Heart left ventricle (tissue), 16 donors: Measurements from ENCODE around the gene CNDP1. TPM values are rescaled to one million over a fixed set of nuclear protein-coding genes. Genes with fewer than 3 reads are reported as not detected.

ENCODE experiments used
- ATAC-seq, 4 donors: fragments of 200-7000 bp; cut with Tn5 transposase; one replicate each; pipeline ENCODE4 v1.9.1; 2020 to 2022; ENCODE audit warnings: moderate library complexity in 4 of 4, mild to moderate bottlenecking in 3 of 4, moderate number of reproducible peaks in 1 of 4
- DNase-seq, 5 donors: peaks; one replicate each; pipeline ENCODE4 v3.0.0-alpha.2; 2020
- H3K27ac ChIP-seq, 12 donors: fragments of 200-600 bp; sonication (generic) in 4 of 12; one replicate each; pipeline versions ENCODE4 v1.5.0 to v1.8.0; 2016 to 2022; ENCODE audit warnings: mild to moderate bottlenecking in 2 of 12
- H3K27me3 ChIP-seq, 9 donors: fragments of 200-600 bp; sonication (generic) in 2 of 9; one replicate each; pipeline versions ENCODE4 v1.5.1 to v1.8.0; 2016 to 2022; ENCODE audit warnings: mild to moderate bottlenecking in 3 of 9
- H3K36me3 ChIP-seq, 9 donors: fragments of 200-600 bp; sonication (generic) in 2 of 9; one replicate each; pipeline versions ENCODE4 v1.5.0 to v1.8.0; 2018 to 2022; ENCODE audit warnings: mild to moderate bottlenecking in 2 of 9
- H3K4me1 ChIP-seq, 12 donors: fragments of 200-600 bp; sonication (generic) in 4 of 12; one replicate each; pipeline versions ENCODE4 v1.5.0 to v1.8.0; 2016 to 2022; ENCODE audit warnings: mild to moderate bottlenecking in 3 of 12
- H3K4me3 ChIP-seq, 12 donors: fragments of 200-600 bp; sonication (generic) in 4 of 12; one replicate each; pipeline versions ENCODE4 v1.5.0 to v1.8.0; 2017 to 2022; ENCODE audit warnings: mild to moderate bottlenecking in 9 of 12, moderate library complexity in 4 of 12
- H3K9me3 ChIP-seq, 12 donors: fragments of 200-600 bp; sonication (generic) in 4 of 12; one replicate each; pipeline versions ENCODE4 v1.5.0 to v1.8.0; 2016 to 2022; ENCODE audit warnings: mild to moderate bottlenecking in 1 of 12
- POLR2A ChIP-seq, 2 donors: fragments of 450-650 bp; IDR thresholded peaks; one replicate each; pipeline ENCODE4 v1.6.1; 2017; ENCODE audit warnings: antibody characterized with exemption in 2 of 2, mild to moderate bottlenecking in 2 of 2, moderate library complexity in 2 of 2
- WGBS, 4 donors: extraction: QIAGEN DNeasy Blood & Tissue Kit in 2 of 4; methylation state at CpG; one replicate each; pipeline versions ENCODE4 v1.1.5 to v1.1.7; 2013 to 2018; 5-methylcytosine and 5-hydroxymethylcytosine counted together
- intact Hi-C, 10 donors: fragments of 100-400 bp; cut with DNase I; formaldehyde crosslinking; loops; one replicate each; pipeline versions ENCODE4 v1.11.1 to v1.14.2; 2022
- polyA plus RNA-seq, 2 donors: library from polyadenylated mRNA; stranded (reverse); fragments of 200-250 nt; gene quantifications; one replicate each; pipeline ENCODE4 v1.2.3, GENCODE V29; 2013
- total RNA-seq, 9 donors: library from RNA; depleted of rRNA in 2 of 9; stranded (reverse); fragments of >200 nt in 2 of 9; fragmentation: NEBNext Ultra II Directional in 3 of 9; extraction: Animal tissue kit (Norgen Biotek cat#: 25700) in 3 of 9; gene quantifications; one replicate each; pipeline versions ENCODE4 v1.1.0 to v1.2.4, GENCODE V29; 2016 to 2023
- TF ChIP-seq, protein P1 (sequence below), 12 donors: fragments of 200-600 bp; sonication (generic) in 4 of 12; IDR thresholded peaks; one replicate each; pipeline versions ENCODE4 v1.5.0 to v1.8.0; 2018 to 2022; ENCODE audit warnings: antibody characterized with exemption in 12 of 12, mild to moderate bottlenecking in 5 of 12
- donor health status: ischemic (EF 13 %, LVEDD 7.1; RV severe dilation, severe dysfunction).
- donor health status: healthy with polysubstance abuse.
- donor health status: DM: no; HTN: yes; CAD: no.
- donor health status: DM: no; HTN: no; CAD: no.
- donor health status: ischemic (EF 25% LVEDD 6.9; RV normal size, moderate dysfunction).
- donor health status: ischemic (EF 25% LVEDD 5.7; RV mildly dilated, moderate dysfunction).
- donor health status: healthy.
- donor health status: DM: yes; HTN: yes; CAD: no.
- donor health status: ischemic (EF 35%, LVEDD 5.7; RV mildly dilated, moderate dysfunction).
- donor health status: nonischemic (EF 11% LVEDD 7.7; RV severe dilation, severe dysfunction).
- donor health status: DM: yes; HTN: yes; CAD: no.
- donor health status: PGD.
- donor health status: ischemic (EF 29% LVEDD 5.4; RV normal size, mild dysfunction).
- donor health status: nonischemic (EF 23%, LVEDD 6.1; RV moderate dilation, normal function).

CNDP1 gene
- total and polyA plus RNA-seq, 11 donors: 0.03 TPM; not detected in 10

DNA sequence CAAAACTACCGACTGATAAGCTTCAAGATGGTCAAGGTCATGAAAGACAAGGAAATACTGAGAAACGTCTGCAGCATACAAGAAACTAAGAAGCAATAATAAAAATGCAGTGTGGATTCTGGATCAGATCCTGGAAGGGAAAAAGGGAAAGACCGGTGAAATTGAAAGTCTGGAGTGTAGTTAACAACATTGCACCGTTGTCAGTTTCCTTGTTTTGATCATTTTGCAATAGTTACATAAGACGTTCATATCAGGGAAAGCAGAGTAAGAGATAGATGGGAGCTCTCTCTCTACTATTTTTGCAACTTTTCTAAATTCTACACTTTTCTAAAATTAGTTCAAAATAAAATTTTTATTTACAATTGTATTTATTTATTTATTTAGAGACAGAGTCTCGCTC is 48.3 kb downstream of the CNDP1 start:
- Histone ChIP-seq H3K4me3 (no peak overlapping the region), H3K9me3 (no peaks in the 10 kb centered on the region), H3K27me3 (peaks cover 0 to 9% (median 0%) of the 10 kb centered on the region in 9 donors), H3K27ac (no peak overlapping the region), H3K4me1 (peaks cover 0 to 10% (median 6%) of the 10 kb centered on the region in 12 donors), H3K36me3 (no peaks in the 10 kb centered on the region)
- no peak for TF ChIP-seq POLR2A (IDR thresholded peaks at IDR 0.05)
- TF ChIP-seq, protein P1, sequence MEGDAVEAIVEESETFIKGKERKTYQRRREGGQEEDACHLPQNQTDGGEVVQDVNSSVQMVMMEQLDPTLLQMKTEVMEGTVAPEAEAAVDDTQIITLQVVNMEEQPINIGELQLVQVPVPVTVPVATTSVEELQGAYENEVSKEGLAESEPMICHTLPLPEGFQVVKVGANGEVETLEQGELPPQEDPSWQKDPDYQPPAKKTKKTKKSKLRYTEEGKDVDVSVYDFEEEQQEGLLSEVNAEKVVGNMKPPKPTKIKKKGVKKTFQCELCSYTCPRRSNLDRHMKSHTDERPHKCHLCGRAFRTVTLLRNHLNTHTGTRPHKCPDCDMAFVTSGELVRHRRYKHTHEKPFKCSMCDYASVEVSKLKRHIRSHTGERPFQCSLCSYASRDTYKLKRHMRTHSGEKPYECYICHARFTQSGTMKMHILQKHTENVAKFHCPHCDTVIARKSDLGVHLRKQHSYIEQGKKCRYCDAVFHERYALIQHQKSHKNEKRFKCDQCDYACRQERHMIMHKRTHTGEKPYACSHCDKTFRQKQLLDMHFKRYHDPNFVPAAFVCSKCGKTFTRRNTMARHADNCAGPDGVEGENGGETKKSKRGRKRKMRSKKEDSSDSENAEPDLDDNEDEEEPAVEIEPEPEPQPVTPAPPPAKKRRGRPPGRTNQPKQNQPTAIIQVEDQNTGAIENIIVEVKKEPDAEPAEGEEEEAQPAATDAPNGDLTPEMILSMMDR (IDR thresholded peaks at IDR 0.05): no peak
- intact Hi-C loops: no loop called here
- 64 to 74% (median 69%) methylated on average over 6 of the region's 6 CpGs for WGBS, 4 donors
- DNase-seq (no peak), ATAC-seq (no peak)

DNA sequence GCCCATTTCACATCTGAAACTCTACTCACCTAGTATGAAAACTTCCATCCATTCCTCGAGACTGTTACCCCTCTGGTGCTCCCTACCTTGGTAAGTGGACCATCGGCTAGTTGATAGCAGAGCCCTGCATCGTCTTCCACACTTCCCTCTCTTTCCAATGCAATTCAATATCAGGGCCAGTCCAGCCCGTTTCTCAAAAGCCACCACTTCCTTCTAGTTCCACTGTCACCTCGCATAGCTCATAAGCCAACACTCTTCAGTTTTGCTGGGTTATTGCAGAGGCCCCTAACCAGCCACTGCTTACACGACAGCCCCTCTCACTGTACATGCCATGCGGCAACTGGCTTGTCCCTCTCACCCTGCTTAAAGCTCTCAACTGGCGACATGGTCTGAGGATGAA is 53.1 kb downstream of the CNDP1 start:
- intact Hi-C loops: no loop called here

DNA sequence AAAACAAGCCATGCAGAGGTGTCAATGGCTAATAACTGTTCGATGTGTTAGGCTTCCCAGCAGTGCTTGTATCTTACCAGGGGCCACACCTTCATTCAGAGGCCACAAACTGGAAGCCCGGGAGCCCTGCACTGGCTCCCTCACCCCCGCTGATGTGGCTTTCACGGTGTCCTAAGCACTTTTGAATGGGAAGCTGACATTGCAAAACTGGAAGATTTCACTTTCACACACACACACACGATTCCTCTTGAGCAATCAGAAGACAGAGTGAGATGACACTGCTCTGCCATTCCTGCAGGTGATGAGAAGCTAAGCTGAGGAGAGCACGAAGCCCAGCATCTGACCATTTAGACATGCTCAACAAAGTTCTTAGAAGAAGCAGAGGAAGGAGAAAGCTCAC is 54.7 kb downstream of the CNDP1 start:
- peaks cover 0 to 39% (median 0%) of the 10 kb centered on the region in 12 donors for H3K4me1 ChIP-seq
- no peaks in the 10 kb centered on the region for H3K9me3 ChIP-seq
- peak overlapping the region in 1 of 12 donors; percentile 77 for H3K27ac ChIP-seq
- intact Hi-C loops: no loop called here
- DNase-seq (no peak), ATAC-seq (peak in 3 of 4 donors; percentile 39 to 68 (median 41))
- H3K27me3 ChIP-seq: peaks cover 0 to 9% (median 0%) of the 10 kb centered on the region in 9 donors
- 65 to 76% (median 67%) methylated on average over 6 of the region's 6 CpGs for WGBS, 4 donors
- H3K4me3 ChIP-seq: no peak overlapping the region
- TF ChIP-seq, protein P1 (IDR thresholded peaks at IDR 0.05): no peak
- no peak for TF ChIP-seq POLR2A (IDR thresholded peaks at IDR 0.05)
- H3K36me3 ChIP-seq: peaks cover 0 to 20% (median 10%) of the 10 kb centered on the region in 9 donors

More for the DNA sequence above, 53.1 kb downstream of the CNDP1 start:
- DNase-seq (no peak), ATAC-seq (no peak)
- TF ChIP-seq POLR2A (IDR thresholded peaks at IDR 0.05): no peak
- TF ChIP-seq, protein P1 (IDR thresholded peaks at IDR 0.05): no peak
- peaks cover 0 to 4% (median 0%) of the 10 kb centered on the region in 9 donors for H3K36me3 ChIP-seq
- peaks cover 0 to 39% (median 0%) of the 10 kb centered on the region in 12 donors for H3K4me1 ChIP-seq
- WGBS, 4 donors: 77 to 83% (median 78%) methylated on average over 8 of the region's 8 CpGs
- H3K27ac ChIP-seq: no peak overlapping the region
- no peak overlapping the region for H3K4me3 ChIP-seq
- peaks cover 0 to 9% (median 0%) of the 10 kb centered on the region in 9 donors for H3K27me3 ChIP-seq
- H3K9me3 ChIP-seq: no peaks in the 10 kb centered on the region

DNA sequence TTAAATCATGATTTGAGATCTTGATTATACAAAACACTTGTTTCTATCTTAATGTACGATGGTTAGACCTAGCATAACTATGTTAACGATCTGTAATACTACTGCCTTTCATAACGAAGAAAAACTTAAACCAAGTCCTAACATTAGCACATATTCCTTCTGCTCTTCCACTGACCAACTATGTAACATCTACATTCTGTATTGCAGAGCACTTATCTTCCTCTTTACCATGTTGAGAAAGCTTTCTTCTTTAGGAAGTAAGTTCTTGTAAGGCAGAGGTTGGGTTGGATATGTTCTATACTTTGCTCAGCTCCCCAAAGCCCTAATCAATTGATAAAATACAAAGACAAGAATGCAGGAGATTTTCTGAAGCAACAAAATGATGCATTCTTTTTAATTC is 55.5 kb downstream of the CNDP1 start:
- intact Hi-C loops: no loop called here

More for the DNA sequence above, 55.5 kb downstream of the CNDP1 start:
- H3K36me3 ChIP-seq: peaks cover 0 to 21% (median 10%) of the 10 kb centered on the region in 9 donors
- H3K27ac ChIP-seq: peak overlapping the region in 1 of 12 donors; percentile 77
- peak in 1 of 4 donors; percentile 58 for ATAC-seq
- H3K4me3 ChIP-seq: no peak overlapping the region
- peaks cover 0 to 7% (median 0%) of the 10 kb centered on the region in 9 donors for H3K27me3 ChIP-seq
- WGBS, 4 donors: 82 to 88% (median 85%) methylated on average over 3 of the region's 3 CpGs
- peaks cover 0 to 39% (median 0%) of the 10 kb centered on the region in 12 donors for H3K4me1 ChIP-seq
- TF ChIP-seq POLR2A (IDR thresholded peaks at IDR 0.05): no peak
- TF ChIP-seq, protein P1 (IDR thresholded peaks at IDR 0.05): no peak
- H3K9me3 ChIP-seq: no peaks in the 10 kb centered on the region
- DNase-seq: no peak
